Left cardiac atrium (tissue), 4 donors: Measurements from ENCODE around the gene MKRN3. TPM values are rescaled to one million over a fixed set of nuclear protein-coding genes. Genes with fewer than 3 reads are reported as not detected.
A peak's percentile ranks its signal among the peaks of the same experiment; 100 is the strongest.

Experiments
- ATAC-seq, 2 donors: fragments of 200-7000 bp; cut with Tn5 transposase; one replicate each; pipeline ENCODE4 v1.9.1; 2020; ENCODE audit warnings: mild to moderate bottlenecking in 2 of 2, moderate library complexity in 2 of 2
- DNase-seq: peaks from one replicate; pipeline ENCODE4 v3.0.0-alpha.2; 2020
- intact Hi-C, 2 donors: fragments of 100-400 bp; cut with DNase I; formaldehyde crosslinking; loops; one replicate each; pipeline versions ENCODE4 v1.14.1 to v1.15.1; 2022 to 2023
- long read RNA-seq: library from polyadenylated mRNA; unstranded; transcript quantifications from one replicate; pipeline ENCODE4 v2.0.0, GENCODE V29; 2021
- total RNA-seq, 2 donors: library from RNA; stranded (reverse); fragmentation: NEBNext Ultra II Directional; extraction: Animal tissue kit (Norgen Biotek cat#: 25700); gene quantifications; one replicate each; pipeline ENCODE4 v1.2.1, GENCODE V29; 2021
- donor health status: DM: no; HTN: yes; CAD: no.
- donor health status: DM: no; HTN: yes; CAD: no; lungs with severe emphysema.
- donor health status: DM: yes; HTN: yes; CAD: no.
- donor health status: Dilated cardiomyopathy.

MKRN3 gene
- total RNA-seq = under 1 TPM in 1 of 2 donors, not detected in 1; 0.65 TPM
- long read RNA-seq = 0 reads

GRCh38 chr15:23565395-23566070, at the start of gene MKRN3:
Gene MKRN3 (plus strand): TSS chr15:23565674. CDS start chr15:23565783, 109 bp downstream.
- intact Hi-C loops = no loop called here
- no peak for DNase-seq
- peak; percentile 48 to 80 for ATAC-seq

- no peak for ATAC-seq
- no peak for DNase-seq
- intact Hi-C loops = no loop called here
These were observed 48.6 kb upstream of the MKRN3 start for GRCh38 chr15:23516866-23517265.

GRCh38 chr15:23518104-23518503, 47.4 kb upstream of the MKRN3 start:
- intact Hi-C loops = no loop called here
- DNase-seq (no peak), ATAC-seq (no peak)

GRCh38 chr15:23524816-23525215, 40.7 kb upstream of the MKRN3 start:
- intact Hi-C loops = no loop called here
- no peak for ATAC-seq
- no peak for DNase-seq

GRCh38 chr15:23529891-23530290, 35.6 kb upstream of the MKRN3 start:
- ATAC-seq = no peak
- intact Hi-C loops = loop anchor here in 1 of 2 donors (10.0 kb wide), 1 partner anchor 65 kb away; no protein-coding TSS in a partner anchor
- no peak for DNase-seq

- ATAC-seq (peak in 1 of 2 donors; percentile 31), DNase-seq (no peak)
- intact Hi-C loops = loop anchor here in 1 of 2 donors (10.0 kb wide), 1 partner anchor 63 kb away; no protein-coding TSS in a partner anchor
These were observed 33.5 kb upstream of the MKRN3 start for GRCh38 chr15:23532024-23532423.

GRCh38 chr15:23536659-23537058, 28.8 kb upstream of the MKRN3 start:
- ATAC-seq (no peak), DNase-seq (no peak)
- intact Hi-C loops = loop anchor here in 1 of 2 donors (10.0 kb wide), 1 partner anchor 58 kb away; no protein-coding TSS in a partner anchor

- intact Hi-C loops = loop anchor here in 1 of 2 donors (10.0 kb wide), 1 partner anchor 56 kb away; no protein-coding TSS in a partner anchor
These were observed 26.8 kb upstream of the MKRN3 start for GRCh38 chr15:23538648-23539047.

GRCh38 chr15:23539892-23540291, 25.6 kb upstream of the MKRN3 start:
- ATAC-seq (no peak), DNase-seq (no peak)
- intact Hi-C loops = loop anchor here in 1 of 2 donors (10.0 kb wide), 1 partner anchor 55 kb away; no protein-coding TSS in a partner anchor

More at GRCh38 chr15:23538648-23539047, 26.8 kb upstream of the MKRN3 start:
- ATAC-seq (no peak), DNase-seq (no peak)

GRCh38 chr15:23546158-23546557, 19.3 kb upstream of the MKRN3 start:
- DNase-seq = no peak
- intact Hi-C loops = no loop called here
- ATAC-seq = no peak

- DNase-seq (no peak), ATAC-seq (no peak)
- intact Hi-C loops = no loop called here
These were observed 17.4 kb upstream of the MKRN3 start for GRCh38 chr15:23548071-23548470.

- DNase-seq (no peak), ATAC-seq (no peak)
- intact Hi-C loops = no loop called here
These were observed 3.6 kb upstream of the MKRN3 start for GRCh38 chr15:23561914-23562313.

GRCh38 chr15:23564821-23565394, 566 bp upstream of the MKRN3 start:
- ATAC-seq (no peak), DNase-seq (no peak)
- intact Hi-C loops = no loop called here

GRCh38 chr15:23566071-23566554, 639 bp downstream of the MKRN3 start:
- ATAC-seq (peak in 1 of 2 donors; percentile 65), DNase-seq (no peak)
- intact Hi-C loops = no loop called here

- intact Hi-C loops = no loop called here
- ATAC-seq (no peak), DNase-seq (no peak)
These were observed 1.2 kb downstream of the MKRN3 start for GRCh38 chr15:23566651-23567050.

- DNase-seq = no peak
- intact Hi-C loops = no loop called here
- ATAC-seq = no peak
These were observed 2.4 kb downstream of the MKRN3 start for GRCh38 chr15:23567921-23568320.

GRCh38 chr15:23569151-23569925, 3.9 kb downstream of the MKRN3 start:
- no peak for ATAC-seq
- intact Hi-C loops = no loop called here

GRCh38 chr15:23570486-23570885, 5.0 kb downstream of the MKRN3 start:
- no peak for ATAC-seq
- no peak for DNase-seq
- intact Hi-C loops = no loop called here

More at GRCh38 chr15:23569151-23569925, 3.9 kb downstream of the MKRN3 start:
- no peak for DNase-seq

- no peak for DNase-seq
- intact Hi-C loops = no loop called here
- ATAC-seq = no peak
These were observed 7.4 kb downstream of the MKRN3 start for GRCh38 chr15:23572844-23573243.

- DNase-seq = no peak
These were observed 9.3 kb downstream of the MKRN3 start for GRCh38 chr15:23574742-23575141.

More at GRCh38 chr15:23574742-23575141, 9.3 kb downstream of the MKRN3 start:
- intact Hi-C loops = no loop called here
- no peak for ATAC-seq
